ENCODE results near the gene TH.

DNA sequence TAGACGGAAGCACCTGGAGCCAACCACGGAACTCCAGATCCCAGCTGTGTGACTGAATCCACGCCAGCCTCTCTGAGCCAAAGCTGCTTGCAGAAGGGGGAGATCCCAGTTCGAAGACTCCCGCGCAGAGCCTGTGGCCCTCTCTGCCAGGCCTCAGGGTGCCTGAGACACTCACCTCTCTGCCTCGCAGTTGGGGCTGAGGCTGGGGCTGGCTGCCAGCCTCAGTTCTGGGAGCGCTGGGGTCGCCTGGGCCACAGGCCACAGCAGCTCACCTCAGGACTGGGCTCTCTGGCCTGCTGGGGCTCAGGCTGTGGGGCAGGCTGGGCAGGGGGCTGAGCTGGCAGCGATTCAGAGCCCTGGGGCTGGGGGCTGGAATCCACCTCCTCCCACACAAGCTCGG lies 24.2 kb downstream of the TH start:
- no peak for TF ChIP-seq ZNF274 (IDR thresholded peaks at IDR 0.05; ENCODE audit: low read depth, low read length)
- TF ChIP-seq YY1 (IDR thresholded peaks at IDR 0.05; ENCODE audit: insufficient read depth, insufficient read length): no peak
